HG02623 (cell line): Measurements from ENCODE around the gene CEP85.

ENCODE experiments used
- ATAC-seq: cut with Tn5 transposase; IDR thresholded peaks from one replicate; pipeline ENCODE4 v1.9.1; 2021; ENCODE audit warnings: moderate library complexity; ENCODE audit not compliant: unreplicated experiment

CEP85 gene

DNA sequence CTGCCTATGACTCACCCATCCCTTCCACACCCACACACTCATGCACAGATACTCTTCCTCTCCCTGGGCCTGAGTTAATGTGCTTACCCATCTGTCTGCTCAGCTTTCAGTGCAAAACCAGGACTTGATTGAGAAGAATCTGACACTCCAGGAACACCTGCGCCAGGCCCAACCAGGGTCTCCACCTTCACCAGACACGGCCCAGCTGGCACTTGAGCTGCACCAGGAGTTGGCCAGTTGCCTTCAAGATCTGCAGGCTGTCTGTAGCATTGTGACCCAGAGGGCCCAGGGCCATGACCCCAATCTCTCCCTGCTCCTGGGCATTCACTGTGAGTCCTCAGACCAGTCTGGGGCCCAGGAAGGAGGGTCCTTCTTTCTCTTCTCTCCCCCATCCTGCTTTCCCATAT, 42.4 kb downstream of the CEP85 start:
- no peak for ATAC-seq

DNA sequence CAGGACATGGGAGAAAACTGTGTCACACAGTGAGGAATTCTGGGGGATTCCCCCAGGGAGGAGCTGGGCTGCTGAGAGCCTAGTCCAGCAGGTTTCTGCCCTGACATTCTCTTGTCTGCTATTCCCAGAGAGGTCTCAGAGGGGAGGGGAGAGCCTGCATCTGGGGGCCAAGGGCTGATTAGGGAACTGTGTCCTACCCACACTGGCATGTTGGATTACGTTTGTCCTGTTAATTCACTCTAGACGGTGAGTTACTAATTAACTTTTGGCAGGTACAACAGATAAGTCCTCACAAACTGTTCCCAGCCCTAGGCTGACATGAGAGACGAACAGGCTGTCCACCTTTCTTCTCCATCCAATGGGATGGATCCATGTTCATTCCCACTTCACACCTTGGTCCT, 43.3 kb downstream of the CEP85 start:
- no peak for ATAC-seq

DNA sequence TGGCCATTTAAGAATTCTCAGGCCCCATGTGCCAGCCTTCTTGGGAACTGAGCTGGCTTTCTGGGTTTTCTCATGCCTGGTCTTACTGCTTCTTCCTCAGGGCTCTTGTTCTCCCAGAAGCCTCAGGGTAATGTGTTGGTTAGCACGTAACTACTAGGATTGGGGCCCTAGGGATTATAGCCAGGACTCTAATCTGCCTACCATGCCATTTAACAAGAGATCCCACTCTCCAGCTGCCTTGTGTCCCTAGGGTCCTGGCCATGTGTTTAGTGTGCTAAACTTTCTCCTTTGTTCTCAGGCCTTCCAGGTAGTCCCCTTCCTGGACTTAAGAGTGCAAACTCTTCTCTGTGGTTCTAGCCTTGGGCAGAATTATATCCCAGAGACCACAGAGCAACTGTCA, 43.7 kb downstream of the CEP85 start:
- no peak for ATAC-seq

DNA sequence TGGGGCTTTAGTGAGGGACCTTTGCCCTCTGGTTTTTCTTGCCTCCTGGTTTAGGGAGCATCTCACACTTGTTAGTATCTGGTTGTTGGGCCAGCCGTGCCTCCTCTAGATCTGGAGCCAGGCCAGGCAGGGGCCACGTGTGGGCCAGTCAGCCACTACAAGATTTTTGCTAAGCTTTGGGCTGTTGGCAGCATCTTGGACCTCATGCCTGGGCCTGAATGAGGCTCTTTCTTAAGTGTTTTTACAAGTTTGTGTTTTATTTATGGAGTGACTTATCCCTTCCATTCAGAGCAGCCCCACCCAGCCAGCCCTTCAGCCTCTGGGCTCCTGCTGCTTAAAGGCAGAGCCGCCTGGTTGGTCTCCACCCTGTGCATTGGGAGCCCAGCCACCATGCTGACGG, 44.3 kb downstream of the CEP85 start:
- no peak for ATAC-seq

DNA sequence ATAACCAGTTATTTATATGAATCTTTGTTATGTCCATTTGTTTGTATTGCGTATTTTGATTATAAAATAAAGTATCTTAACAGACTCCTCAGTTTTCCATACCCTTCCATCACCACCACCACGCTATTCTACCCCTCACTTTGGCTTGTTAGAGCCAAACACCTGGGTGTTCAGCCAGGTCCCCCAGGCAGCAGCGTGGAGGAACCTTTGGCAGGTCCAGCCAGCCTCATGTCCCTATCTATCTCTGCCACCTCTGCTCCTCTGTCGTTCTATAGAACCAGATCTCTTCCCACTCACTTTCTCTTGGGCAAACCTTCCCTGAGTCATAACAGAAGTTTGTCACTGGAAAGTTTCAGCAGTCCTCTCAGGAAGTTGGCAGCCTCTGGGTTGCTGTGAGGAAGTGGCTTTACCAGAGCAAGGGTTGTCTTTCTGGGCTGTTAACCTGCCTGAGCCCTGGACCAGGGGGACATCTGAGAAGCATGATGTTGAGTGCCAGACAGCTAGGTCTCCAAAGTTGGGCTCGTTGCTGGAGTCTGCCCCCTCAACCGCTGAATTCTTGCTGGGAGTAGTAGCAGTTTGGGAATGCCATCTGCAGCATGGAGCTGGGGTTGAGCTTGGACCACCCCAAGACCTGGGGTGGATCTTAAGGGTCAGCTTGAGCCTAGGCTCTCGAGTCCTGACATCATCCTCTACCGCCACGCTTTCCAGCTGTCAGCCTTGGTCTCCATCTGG, 44.9 kb downstream of the CEP85 start:
- ATAC-seq = no peak

GRCh38 chr1:26279456-26280332, 45.7 kb downstream of the CEP85 start, which contains the start of gene SH3BGRL3:
Gene SH3BGRL3, plus strand, starts transcription at chr1:26280086. Its CDS starts 70 bp downstream, at chr1:26280156.
- ATAC-seq = peak; percentile 53

- no peak for ATAC-seq
These were observed 46.5 kb downstream of the CEP85 start for GRCh38 chr1:26280333-26281042.

- ATAC-seq = no peak
These were observed 47.3 kb downstream of the CEP85 start for GRCh38 chr1:26281091-26281958.

DNA sequence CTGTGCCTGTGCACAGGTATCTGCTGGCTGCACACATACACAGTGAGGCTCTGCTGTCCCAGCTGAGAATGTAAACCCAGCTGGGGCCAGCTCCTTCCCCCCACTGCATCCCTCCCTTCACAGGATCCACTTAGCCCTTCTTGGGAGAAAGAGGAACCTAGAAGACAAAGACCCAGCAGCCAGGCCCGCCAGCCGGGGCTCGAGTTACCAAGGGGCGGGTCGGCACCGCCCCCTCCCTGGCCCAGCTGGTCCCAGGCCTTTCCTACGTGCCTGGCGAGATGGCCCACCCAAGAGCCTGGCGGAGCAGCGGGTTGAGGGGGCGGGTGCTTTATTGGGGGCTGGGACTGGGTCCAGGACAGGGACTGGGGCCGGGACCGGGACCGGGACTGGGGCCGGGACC, 48.0 kb downstream of the CEP85 start:
- ATAC-seq = no peak

GRCh38 chr1:26282401-26282918, 48.5 kb downstream of the CEP85 start:
- ATAC-seq = no peak

- no peak for ATAC-seq
These were observed 49.4 kb downstream of the CEP85 start for GRCh38 chr1:26283279-26283853.

DNA sequence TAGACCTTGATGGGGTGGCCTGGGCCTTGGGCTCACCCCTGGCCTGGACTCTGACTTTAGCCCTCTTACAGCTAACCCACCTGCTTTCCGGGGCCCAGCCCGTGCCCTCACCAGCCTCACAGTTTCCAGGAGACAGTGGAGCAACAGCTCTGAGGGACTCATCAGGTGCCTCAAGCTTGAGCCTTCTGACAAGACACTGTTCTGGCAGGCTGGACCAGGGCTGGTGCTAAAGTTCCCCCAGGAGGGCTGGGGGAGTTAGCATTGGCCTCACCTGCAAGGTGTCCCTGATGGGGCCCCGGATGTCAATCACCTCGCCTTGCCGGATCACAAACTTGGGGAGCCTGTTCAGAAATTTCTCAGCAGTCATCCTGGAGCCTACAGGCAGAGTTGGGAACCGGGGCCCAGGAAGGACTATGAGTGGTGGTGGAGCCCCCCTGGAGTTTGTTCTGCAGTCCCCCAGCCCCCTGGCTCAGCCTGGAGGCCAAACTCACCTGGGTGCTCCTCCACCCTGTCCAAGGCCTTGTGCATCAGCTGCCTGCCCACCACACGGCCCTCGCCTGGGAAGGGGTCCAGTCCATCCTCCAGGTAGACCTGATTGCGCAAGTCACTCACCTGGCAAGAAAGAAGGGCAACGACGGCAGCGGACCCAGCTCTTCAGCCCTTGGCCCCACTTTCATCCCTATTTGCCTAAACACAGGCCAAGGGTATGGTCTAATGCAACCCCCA, 50.0 kb downstream of the CEP85 start:
- ATAC-seq = no peak

DNA sequence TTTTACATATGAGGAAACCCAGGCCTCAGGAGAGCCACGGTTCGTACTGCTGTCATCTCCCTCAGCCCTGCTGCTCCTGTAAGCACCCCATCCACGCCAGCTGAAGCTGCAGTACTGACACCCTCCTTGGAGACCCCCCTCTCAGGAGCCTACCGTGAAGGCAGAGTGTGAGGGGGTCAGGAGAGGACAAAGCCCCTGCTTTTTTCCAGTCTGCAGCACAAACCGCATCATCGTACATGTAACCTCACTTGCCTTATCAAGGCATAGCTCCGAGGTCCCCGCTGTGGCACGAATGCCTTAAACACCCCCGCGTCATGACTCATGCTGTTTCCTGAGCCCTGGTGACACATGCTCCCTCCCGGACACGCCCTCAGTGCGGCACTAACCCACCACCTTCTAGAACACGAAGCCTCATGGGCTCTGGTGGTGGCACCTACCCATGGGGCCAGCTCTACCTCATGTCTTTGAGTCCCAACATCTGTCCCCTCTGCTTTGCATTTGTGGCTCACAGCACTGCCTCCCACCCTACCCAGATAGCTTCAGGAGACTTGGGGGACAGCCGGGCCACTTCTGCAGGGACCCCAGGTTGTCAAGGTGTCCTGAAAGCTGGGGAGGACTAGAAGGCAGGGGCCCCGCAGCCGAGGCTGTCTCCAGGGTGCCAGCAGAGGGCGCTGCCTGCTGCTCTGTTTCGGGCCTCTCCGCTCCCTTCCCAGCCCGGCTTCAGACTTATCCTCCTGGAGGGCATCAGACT, 50.8 kb downstream of the CEP85 start:
- ATAC-seq = no peak

- no peak for ATAC-seq
These were observed 51.5 kb downstream of the CEP85 start for GRCh38 chr1:26285366-26286063.

GRCh38 chr1:26286064-26286416, 52.0 kb downstream of the CEP85 start:
- ATAC-seq = no peak

- no peak for ATAC-seq
These were observed 53.2 kb downstream of the CEP85 start for GRCh38 chr1:26287033-26287711.

GRCh38 chr1:26287811-26288210, 53.8 kb downstream of the CEP85 start:
- no peak for ATAC-seq
